ENCODE results near the gene MAP2K1. TPM values are rescaled to one million over a fixed set of nuclear protein-coding genes. Genes with fewer than 3 reads are reported as not detected.

The MAP2K1 gene
- total RNA-seq, 2 experiments from 2014 or later, result 94.9 to 115 TPM

DNA sequence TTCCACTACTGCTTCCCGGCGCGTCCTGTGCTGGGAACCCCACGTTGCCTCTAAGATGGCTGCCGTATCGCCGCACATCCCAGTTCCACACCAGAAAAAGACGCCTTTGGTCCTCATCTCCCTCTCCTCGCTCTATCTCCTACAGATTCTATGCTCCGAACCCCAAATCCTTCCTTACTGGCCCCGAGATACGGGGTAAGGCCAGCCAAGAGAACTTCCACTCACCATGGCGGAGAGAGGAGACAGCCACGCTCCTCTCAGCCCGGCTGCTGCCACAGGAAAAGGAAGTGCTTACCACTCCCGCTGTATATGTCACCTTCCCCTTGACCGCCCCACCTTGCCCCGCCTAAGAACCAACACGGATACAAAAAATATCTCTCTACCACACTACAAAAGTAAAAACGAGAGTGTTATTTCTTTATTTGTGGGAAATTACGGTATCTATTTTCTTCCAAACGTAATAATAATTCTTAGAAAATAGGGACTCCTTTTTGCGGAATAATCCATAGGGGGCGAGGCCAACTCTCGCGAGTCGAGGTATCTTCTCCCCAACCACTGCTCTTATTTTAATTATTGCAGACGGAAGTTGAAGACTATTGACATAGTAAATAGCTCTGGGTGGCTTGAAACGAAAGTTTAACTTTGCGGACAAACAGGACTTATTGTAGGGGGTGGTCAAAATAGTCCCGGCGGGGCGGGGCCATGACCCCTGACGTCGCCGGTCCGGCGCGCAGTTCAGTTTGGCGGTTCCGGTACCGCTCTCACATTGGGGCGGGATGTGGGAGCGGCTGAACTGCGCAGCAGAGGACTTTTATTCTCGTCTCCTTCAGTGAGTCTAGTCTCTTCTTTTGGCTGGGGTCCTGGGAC lies 118.1 kb downstream of the MAP2K1 start, which contains the start of the genes RPL4 and ZWILCH:
Gene RPL4, minus strand, starts transcription at position 293 of the 867 bp plus-strand sequence. Its CDS starts 65 bp downstream, at position 228.
Gene ZWILCH, plus strand, starts transcription at position 764 of the 867 bp plus-strand sequence. Its CDS starts 13 bp downstream, at position 777.
- ChIA-PET CTCF (interaction anchor here (0.7 to 2.8 kb wide), 5 partner anchors 7 to 438 kb away, joined by 3 to 15 read pairs (median 6); partner anchors contain the start of genes MAP2K1 and SNAPC5), POLR2A (interaction anchor here (0.6 to 0.8 kb wide), 2 partner anchors 10 to 742 kb away, joined by 3 read pairs; no protein-coding TSS in a partner anchor)
- no peaks in the 10 kb centered on the region for H3K9me3 Mint-ChIP-seq (ENCODE audit: low read depth)
- no peaks in the 10 kb centered on the region for H3K27me3 Mint-ChIP-seq
- H3K4me1 Mint-ChIP-seq, result peaks cover 56% of the 10 kb centered on the region
- intact Hi-C loops (cut with DNase I, micrococcal nuclease), result loop anchor here (1.0 to 10.0 kb wide), 12 partner anchors 7 to 1320 kb away; partner anchors contain the start of genes MAP2K1 (in 2 of the 2), SNAPC5 (in 2 of the 2), TIPIN (in 2 of the 2) and CLPX (in 1 of the 2)
- peak; percentile 89 for ATAC-seq
- peak; percentile 85 for DNase-seq
- peak within 1 kb of the TSS; percentile 98 for H3K27ac Mint-ChIP-seq
- H3K36me3 Mint-ChIP-seq (ENCODE audit: low read depth), result peaks cover 54% of the 10 kb centered on the region
- H3K4me3 Mint-ChIP-seq, result peak within 1 kb of the TSS; percentile 88

DNA sequence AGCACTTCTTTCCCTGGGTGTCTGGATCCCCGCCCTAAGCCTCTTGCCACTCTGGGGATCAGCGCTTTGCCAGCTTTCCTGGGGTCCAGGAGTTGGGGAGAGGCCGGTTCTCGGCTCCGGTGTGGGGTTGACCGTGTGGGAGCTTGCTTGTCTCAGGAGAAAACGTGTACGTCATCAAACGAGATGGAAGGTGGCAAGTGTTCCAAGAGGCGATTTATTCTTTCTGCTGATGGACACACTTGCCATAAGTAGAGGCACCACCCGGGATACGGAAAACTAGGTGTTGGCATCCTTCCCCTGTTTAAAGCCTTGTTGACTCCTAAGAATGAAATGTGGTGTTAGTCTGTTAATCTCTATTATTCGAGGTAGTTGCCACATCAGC lies 118.7 kb downstream of the MAP2K1 start:
- ATAC-seq (no peak), DNase-seq (no peak)
- Mint-ChIP-seq H3K4me3 (peak overlapping the region; percentile 88), H3K27me3 (no peaks in the 10 kb centered on the region), H3K4me1 (peaks cover 50% of the 10 kb centered on the region), H3K36me3 (ENCODE audit: low read depth) (peaks cover 49% of the 10 kb centered on the region), H3K9me3 (ENCODE audit: low read depth) (no peaks in the 10 kb centered on the region), H3K27ac (peak overlapping the region; percentile 98)
- CTCF ChIA-PET, result interaction anchor here (0.7 to 2.8 kb wide), 6 partner anchors 8 to 437 kb away, joined by 3 to 15 read pairs (median 5); partner anchors contain the start of genes MAP2K1 and SNAPC5
- intact Hi-C loops (cut with DNase I, micrococcal nuclease), result loop anchor here (1.0 to 10.0 kb wide), 8 partner anchors 8 to 1321 kb away; partner anchors contain the start of genes SNAPC5 (in 2 of the 2), CLPX (in 1 of the 2), DENND4A (in 1 of the 2) and DPP8 (in 1 of the 2)
- POLR2A ChIA-PET, result interaction anchor here (0.8 kb wide), 1 partner anchor 11 kb away, joined by 3 read pairs; no protein-coding TSS in a partner anchor

DNA sequence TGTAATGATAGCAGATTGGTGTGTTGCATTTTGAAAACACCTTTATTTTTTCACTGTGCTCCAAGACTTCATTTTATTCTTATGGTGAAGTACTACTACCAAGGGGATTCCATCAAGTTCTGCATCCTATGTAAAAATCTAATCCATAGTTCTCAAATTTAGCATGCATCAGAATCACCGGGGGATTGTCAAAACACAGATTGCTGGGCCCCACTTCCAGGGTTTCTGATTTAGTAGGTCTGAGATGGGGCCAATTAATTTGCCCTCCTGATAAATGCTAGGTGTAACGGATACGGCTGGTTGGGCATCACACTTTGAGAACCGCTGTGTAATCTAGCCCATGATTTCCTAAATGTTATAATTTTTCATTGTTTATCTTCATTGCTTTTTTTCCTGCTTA lies 119.1 kb downstream of the MAP2K1 start:
- Mint-ChIP-seq H3K27ac (peak overlapping the region; percentile 98), H3K4me3 (peak overlapping the region; percentile 88), H3K36me3 (ENCODE audit: low read depth) (peaks cover 49% of the 10 kb centered on the region), H3K9me3 (ENCODE audit: low read depth) (no peaks in the 10 kb centered on the region), H3K27me3 (no peaks in the 10 kb centered on the region), H3K4me1 (peaks cover 46% of the 10 kb centered on the region)
- CTCF ChIA-PET, result interaction anchor here (1.2 to 2.8 kb wide), 5 partner anchors 8 to 147 kb away, joined by 4 to 15 read pairs (median 6); partner anchors contain the start of genes MAP2K1 and SNAPC5
- intact Hi-C loops (cut with DNase I, micrococcal nuclease), result loop anchor here (1.0 to 10.0 kb wide), 8 partner anchors 9 to 1321 kb away; partner anchors contain the start of genes SNAPC5 (in 2 of the 2), CLPX (in 1 of the 2), DENND4A (in 1 of the 2) and DPP8 (in 1 of the 2)
- POLR2A ChIA-PET, result no interaction called here
- ATAC-seq (no peak), DNase-seq (no peak)

DNA sequence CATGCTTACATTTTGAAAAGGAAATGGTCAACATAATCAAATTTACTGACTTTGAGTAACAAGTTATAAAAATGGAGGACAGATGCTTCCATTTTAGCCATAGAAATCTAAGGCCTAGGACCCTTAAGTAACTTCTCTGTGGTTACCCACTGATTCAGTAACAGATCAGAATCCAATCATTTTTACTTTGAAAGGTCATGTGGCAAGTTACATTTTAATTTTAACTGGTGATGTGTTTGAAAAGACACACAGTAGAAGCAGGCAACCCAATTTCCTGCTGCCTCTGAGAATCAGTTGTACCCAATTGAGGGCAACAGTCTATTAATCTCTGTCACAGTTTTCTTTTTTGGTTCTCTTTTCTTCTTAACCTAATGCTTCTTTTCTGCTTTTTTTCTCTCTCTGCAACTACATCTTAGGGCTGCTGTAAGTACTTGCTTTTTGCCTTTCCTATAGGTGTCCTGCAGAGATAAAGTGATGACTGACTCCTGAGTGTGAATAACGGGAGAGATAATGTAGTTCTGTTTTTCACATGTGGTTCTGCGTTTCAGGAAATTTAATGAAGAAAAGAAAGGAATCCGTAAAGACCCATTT lies 121.7 kb downstream of the MAP2K1 start:
- Mint-ChIP-seq H3K27me3 (no peaks in the 10 kb centered on the region), H3K36me3 (ENCODE audit: low read depth) (peaks cover 25% of the 10 kb centered on the region), H3K4me3 (no peak overlapping the region), H3K27ac (peak overlapping the region; percentile 38), H3K9me3 (ENCODE audit: low read depth) (no peaks in the 10 kb centered on the region), H3K4me1 (peaks cover 26% of the 10 kb centered on the region)
- intact Hi-C loops (cut with DNase I, micrococcal nuclease), result loop anchor here in 1 of 2 experiments (10.0 kb wide), 3 partner anchors 714 to 1324 kb away; partner anchors contain the start of genes CLPX, DENND4A and RNU5B-1
- DNase-seq (no peak), ATAC-seq (no peak)
- POLR2A ChIA-PET, result interaction anchor here (0.8 to 1.1 kb wide), 2 partner anchors 11 to 84 kb away, joined by 3 read pairs; no protein-coding TSS in a partner anchor
- CTCF ChIA-PET, result interaction anchor here (1.3 kb wide), 1 partner anchor 11 kb away, joined by 3 read pairs; no protein-coding TSS in a partner anchor

DNA sequence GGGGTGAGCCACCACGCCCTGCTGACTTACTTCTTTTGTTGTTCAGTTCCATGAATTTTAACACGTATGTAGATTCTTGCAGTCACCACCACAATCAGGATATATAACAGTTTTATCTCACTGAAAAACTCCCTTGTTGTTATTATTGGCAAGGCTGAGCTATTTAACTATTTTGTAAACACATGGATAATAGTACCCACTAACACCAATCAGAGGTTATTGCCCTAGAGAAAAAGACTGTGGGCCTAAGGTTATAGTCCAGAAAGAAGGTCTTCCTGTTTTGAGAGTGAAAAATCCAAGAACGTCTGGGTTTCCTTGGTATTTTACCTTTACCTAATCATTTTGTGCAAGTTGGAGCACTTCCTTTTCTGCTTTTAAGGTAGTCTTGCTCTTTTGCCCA lies 127.9 kb downstream of the MAP2K1 start:
- Mint-ChIP-seq H3K27ac (no peak overlapping the region), H3K36me3 (ENCODE audit: low read depth) (peaks cover 27% of the 10 kb centered on the region), H3K4me1 (no peaks in the 10 kb centered on the region), H3K9me3 (ENCODE audit: low read depth) (no peaks in the 10 kb centered on the region), H3K4me3 (no peak overlapping the region), H3K27me3 (no peaks in the 10 kb centered on the region)
- ChIA-PET CTCF (no interaction called here), POLR2A (no interaction called here)
- ATAC-seq, result no peak
- intact Hi-C loops (cut with DNase I, micrococcal nuclease), result no loop called here
- DNase-seq, result no peak

DNA sequence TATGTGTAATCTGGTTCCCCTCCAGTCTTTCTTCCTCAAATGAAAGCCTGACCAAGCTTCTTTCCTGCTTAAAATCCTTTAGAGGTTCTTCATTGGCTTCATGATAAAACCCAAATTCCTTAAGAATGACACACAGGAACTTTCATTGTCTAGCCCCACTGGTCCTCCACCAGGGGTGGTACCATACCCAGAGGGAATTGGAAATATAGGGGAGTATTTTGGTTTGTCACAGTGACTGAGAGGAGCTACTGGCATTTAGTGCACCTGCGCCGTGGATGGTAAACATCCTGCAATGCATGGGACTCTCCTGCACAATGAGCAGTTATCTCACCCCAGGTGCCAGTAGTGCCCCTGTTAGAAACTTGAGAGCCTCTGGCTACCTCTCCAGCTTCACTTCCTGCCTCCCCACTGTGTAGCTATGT lies 129.2 kb downstream of the MAP2K1 start:
- Mint-ChIP-seq H3K4me1 (no peaks in the 10 kb centered on the region), H3K27ac (no peak overlapping the region), H3K27me3 (no peaks in the 10 kb centered on the region), H3K9me3 (ENCODE audit: low read depth) (no peaks in the 10 kb centered on the region), H3K4me3 (no peak overlapping the region), H3K36me3 (ENCODE audit: low read depth) (peaks cover 23% of the 10 kb centered on the region)
- intact Hi-C loops (cut with DNase I, micrococcal nuclease), result no loop called here
- ATAC-seq (no peak), DNase-seq (no peak)
- ChIA-PET CTCF (interaction anchor here (0.6 kb wide), 1 partner anchor 10 kb away, joined by 3 read pairs; no protein-coding TSS in a partner anchor), POLR2A (interaction anchor here (0.6 kb wide), 1 partner anchor 847 kb away, joined by 3 read pairs; no protein-coding TSS in a partner anchor)

DNA sequence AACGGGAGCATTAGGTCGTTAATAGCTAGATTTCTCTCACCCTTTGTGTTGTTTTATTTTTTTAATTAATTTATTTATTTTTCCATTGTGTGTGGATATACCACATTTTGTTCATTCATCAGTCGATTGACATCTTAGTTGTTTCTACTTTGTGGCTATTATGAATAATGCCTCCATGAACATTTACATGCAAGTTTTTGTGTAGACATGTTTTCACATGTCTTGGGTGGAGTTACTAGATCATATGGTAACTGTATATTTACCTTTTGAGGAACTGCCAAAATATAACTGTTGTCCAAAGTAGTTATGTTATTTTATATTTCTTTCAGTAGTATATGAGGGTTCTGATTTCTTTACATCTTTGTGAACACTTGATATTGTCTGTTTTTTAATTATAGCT lies 137.2 kb downstream of the MAP2K1 start:
- intact Hi-C loops (cut with DNase I, micrococcal nuclease), result no loop called here
- DNase-seq (no peak), ATAC-seq (no peak)
- no peak overlapping the region for H3K27ac Mint-ChIP-seq
- ChIA-PET CTCF (interaction anchor here (1.1 to 1.6 kb wide), 3 partner anchors 12 to 26 kb away, joined by 3 to 5 read pairs (median 4); no protein-coding TSS in a partner anchor), POLR2A (interaction anchor here (0.7 kb wide), 1 partner anchor 11 kb away, joined by 4 read pairs; no protein-coding TSS in a partner anchor)
- H3K36me3 Mint-ChIP-seq (ENCODE audit: low read depth), result peaks cover 35% of the 10 kb centered on the region
- no peak overlapping the region for H3K4me3 Mint-ChIP-seq
- H3K9me3 Mint-ChIP-seq (ENCODE audit: low read depth), result no peaks in the 10 kb centered on the region
- no peaks in the 10 kb centered on the region for H3K27me3 Mint-ChIP-seq
- H3K4me1 Mint-ChIP-seq, result no peaks in the 10 kb centered on the region

DNA sequence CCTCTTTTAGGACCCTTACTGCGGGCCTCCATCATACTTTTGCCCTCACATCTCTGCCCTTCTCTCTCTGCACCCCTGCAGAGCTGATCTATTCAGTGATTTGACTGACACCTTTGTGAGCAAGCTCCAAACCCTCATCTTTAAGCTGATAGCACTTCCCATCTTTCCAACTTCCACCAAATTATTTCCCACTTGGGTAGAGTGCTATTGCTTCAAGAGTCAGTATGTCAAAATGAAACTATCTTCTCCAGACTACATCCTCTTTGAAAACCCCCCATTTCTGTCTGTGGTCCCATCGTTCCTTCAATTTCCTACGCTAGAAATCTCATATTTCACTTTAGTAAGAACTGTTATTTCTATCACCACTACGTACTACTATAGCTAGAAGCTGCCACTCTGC lies 138.1 kb downstream of the MAP2K1 start:
- no peak for DNase-seq
- intact Hi-C loops (cut with DNase I, micrococcal nuclease), result no loop called here

DNA sequence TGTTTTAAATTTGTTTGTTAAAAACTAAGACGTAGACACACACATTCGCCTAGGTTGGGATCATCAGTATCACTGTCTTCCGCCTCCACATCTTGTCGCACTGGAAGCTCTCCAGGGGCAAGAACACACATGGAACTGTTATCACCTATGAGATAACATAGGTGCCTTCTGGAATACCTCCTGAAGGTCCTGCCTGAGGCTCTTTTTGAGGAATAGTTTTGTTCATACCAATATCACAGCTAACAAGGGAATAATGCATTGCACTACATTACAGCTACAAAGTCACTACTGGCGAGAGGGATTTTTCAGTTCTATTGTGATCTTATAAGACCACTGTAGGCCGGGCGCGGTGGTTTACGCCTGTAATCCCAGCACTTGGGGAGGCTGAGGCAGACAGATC lies 148.3 kb downstream of the MAP2K1 start:
- DNase-seq, result no peak
- no peaks in the 10 kb centered on the region for H3K9me3 Mint-ChIP-seq (ENCODE audit: low read depth)
- ChIA-PET CTCF (interaction anchor here (0.6 to 0.7 kb wide), 2 partner anchors 151 to 207 kb away, joined by 3 to 4 read pairs; no protein-coding TSS in a partner anchor), POLR2A (interaction anchor here (0.6 kb wide), 2 partner anchors 11 to 48 kb away, joined by 3 to 4 read pairs; no protein-coding TSS in a partner anchor)
- H3K27me3 Mint-ChIP-seq, result no peaks in the 10 kb centered on the region
- peaks cover 37% of the 10 kb centered on the region for H3K36me3 Mint-ChIP-seq (ENCODE audit: low read depth)
- no peak overlapping the region for H3K27ac Mint-ChIP-seq
- ATAC-seq, result no peak
- H3K4me1 Mint-ChIP-seq, result no peaks in the 10 kb centered on the region
- intact Hi-C loops (cut with DNase I, micrococcal nuclease), result no loop called here
- H3K4me3 Mint-ChIP-seq, result no peak overlapping the region

More for the DNA sequence above, 138.1 kb downstream of the MAP2K1 start:
- ChIA-PET CTCF (interaction anchor here (1.1 to 1.6 kb wide), 2 partner anchors 18 to 27 kb away, joined by 3 to 4 read pairs; no protein-coding TSS in a partner anchor), POLR2A (no interaction called here)
- H3K36me3 Mint-ChIP-seq (ENCODE audit: low read depth), result peaks cover 39% of the 10 kb centered on the region
- no peaks in the 10 kb centered on the region for H3K9me3 Mint-ChIP-seq (ENCODE audit: low read depth)
- H3K4me1 Mint-ChIP-seq, result no peaks in the 10 kb centered on the region
- no peaks in the 10 kb centered on the region for H3K27me3 Mint-ChIP-seq
- no peak overlapping the region for H3K27ac Mint-ChIP-seq
- H3K4me3 Mint-ChIP-seq, result no peak overlapping the region
- no peak for ATAC-seq

Measured in activated CD4-positive, alpha-beta T cell treated with anti-CD3 and anti-CD28 coated beads for 36 hours (primary cell).